Measurements from ENCODE around the gene RHBDD2.
A peak's percentile ranks its signal among the peaks of the same experiment; 100 is the strongest.
"Not testable (repeated sequence)": the region's sequence is repeated elsewhere in the genome, so short reads cannot be mapped to it uniquely, and the experiment has no call there.

RHBDD2 gene

GRCh38 chr7:75866489-75867389 lies 12.1 kb upstream of the RHBDD2 start:
- DNase-seq (ENCODE audit: low spot score), result peak; percentile 71

- DNase-seq (ENCODE audit: low spot score), result no peak
These were observed 11.5 kb upstream of the RHBDD2 start for GRCh38 chr7:75867390-75867717.

GRCh38 chr7:75868153-75868552 lies 10.7 kb upstream of the RHBDD2 start:
- no peak for DNase-seq (ENCODE audit: low spot score)

- no peak for DNase-seq (ENCODE audit: low spot score)
These were observed 9.0 kb upstream of the RHBDD2 start for GRCh38 chr7:75869776-75870379.

GRCh38 chr7:75870557-75871161 lies 8.2 kb upstream of the RHBDD2 start:
- no peak for DNase-seq (ENCODE audit: low spot score)

GRCh38 chr7:75872073-75872782 lies 6.6 kb upstream of the RHBDD2 start:
- DNase-seq (ENCODE audit: low spot score), result peak; percentile 32

- DNase-seq (ENCODE audit: low spot score), result not testable (repeated sequence)
These were observed 4.7 kb upstream of the RHBDD2 start for GRCh38 chr7:75874180-75874579.

- DNase-seq (ENCODE audit: low spot score), result no peak
These were observed 3.4 kb upstream of the RHBDD2 start for GRCh38 chr7:75875113-75876080.

- no peak for DNase-seq (ENCODE audit: low spot score)
These were observed 2.5 kb upstream of the RHBDD2 start for GRCh38 chr7:75876126-75876881.

GRCh38 chr7:75878312-75878768 lies 494 bp upstream of the RHBDD2 start:
- DNase-seq (ENCODE audit: low spot score), result no peak

GRCh38 chr7:75879771-75880184 lies 944 bp downstream of the RHBDD2 start:
- peak; percentile 59 for DNase-seq (ENCODE audit: low spot score)

- DNase-seq (ENCODE audit: low spot score), result no peak
These were observed 1.4 kb downstream of the RHBDD2 start for GRCh38 chr7:75880242-75880641.

GRCh38 chr7:75881436-75882095 lies 2.7 kb downstream of the RHBDD2 start:
- DNase-seq (ENCODE audit: low spot score), result no peak

GRCh38 chr7:75883265-75883824 lies 4.5 kb downstream of the RHBDD2 start:
- not testable (repeated sequence) for DNase-seq (ENCODE audit: low spot score)

GRCh38 chr7:75884476-75884875 lies 5.6 kb downstream of the RHBDD2 start:
- no peak for DNase-seq (ENCODE audit: low spot score)

- DNase-seq (ENCODE audit: low spot score), result no peak
These were observed 6.2 kb downstream of the RHBDD2 start for GRCh38 chr7:75885036-75885435.

GRCh38 chr7:75887669-75888369 lies 9.0 kb downstream of the RHBDD2 start:
- DNase-seq (ENCODE audit: low spot score), result no peak

- DNase-seq (ENCODE audit: low spot score), result no peak
These were observed 9.8 kb downstream of the RHBDD2 start for GRCh38 chr7:75888464-75889222.

Measured in RKO (cell line).